ENCODE results near the gene CD79B.
"Not testable (repeated sequence)": the region's sequence is repeated elsewhere in the genome, so short reads cannot be mapped to it uniquely, and the experiment has no call there.

Gene CD79B

DNA sequence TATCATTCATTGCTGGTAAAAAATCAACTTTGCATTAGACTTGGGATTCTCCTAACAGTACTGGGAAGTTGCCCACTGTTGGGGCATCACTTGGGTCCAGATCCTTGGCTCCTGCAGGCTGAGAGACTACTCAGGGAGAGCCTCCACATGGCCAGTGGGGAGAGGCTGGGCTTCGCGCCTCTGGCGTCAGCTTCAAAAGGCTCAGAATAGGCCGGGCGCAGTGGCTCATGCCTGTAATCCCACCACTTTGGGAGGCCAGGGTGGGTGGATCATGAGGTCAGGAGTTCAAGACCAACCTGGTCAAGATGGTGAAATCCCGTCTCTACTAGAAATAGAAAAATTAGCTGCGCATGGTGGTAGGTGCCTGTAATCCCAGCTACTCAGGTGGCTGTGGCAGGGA lies 17.7 kb downstream of the CD79B start:
- H3K9ac ChIP-seq: no peak overlapping the region
- H3K27ac ChIP-seq: no peak overlapping the region
- no peaks in the 10 kb centered on the region for H4K20me1 ChIP-seq (ENCODE audit: insufficient read depth)
- no peak overlapping the region for H3K4me2 ChIP-seq
- H2AFZ ChIP-seq (ENCODE audit: low read depth): no peak overlapping the region
- no peaks in the 10 kb centered on the region for H3K36me3 ChIP-seq (ENCODE audit: insufficient read depth)
- peaks cover 16% of the 10 kb centered on the region; the same call in 1 of the 2 replicates for H3K27me3 ChIP-seq (ENCODE audit: insufficient read depth, low read depth)
- no peak for TF ChIP-seq CTCF (conservative IDR thresholded peaks at IDR 0.05; ENCODE audit: low read depth, low read length)
- H3K4me1 ChIP-seq (ENCODE audit: low read depth, poor library complexity, severe bottlenecking): no peaks in the 10 kb centered on the region
- no peaks in the 10 kb centered on the region for H3K79me2 ChIP-seq (ENCODE audit: insufficient read depth, low read depth)
- H3K4me3 ChIP-seq (IDR thresholded peaks at IDR 0.05; ENCODE audit: insufficient read depth, low read depth, low read length): no peak overlapping the region

- H3K36me3 ChIP-seq (ENCODE audit: insufficient read depth): no peaks in the 10 kb centered on the region
- peaks cover 5% of the 10 kb centered on the region; the same call in 1 of the 2 replicates for H3K27me3 ChIP-seq (ENCODE audit: insufficient read depth, low read depth)
- H3K4me3 ChIP-seq (IDR thresholded peaks at IDR 0.05; ENCODE audit: insufficient read depth, low read depth, low read length): no peak overlapping the region
- no peak overlapping the region for H3K4me2 ChIP-seq
- H3K4me1 ChIP-seq (ENCODE audit: low read depth, poor library complexity, severe bottlenecking): no peaks in the 10 kb centered on the region
- H3K9ac ChIP-seq: no peak overlapping the region
- H3K79me2 ChIP-seq (ENCODE audit: insufficient read depth, low read depth): no peaks in the 10 kb centered on the region
- no peak overlapping the region for H3K27ac ChIP-seq
- no peaks in the 10 kb centered on the region for H4K20me1 ChIP-seq (ENCODE audit: insufficient read depth)
- H2AFZ ChIP-seq (ENCODE audit: low read depth): no peak overlapping the region
- peak; percentile 80 for TF ChIP-seq CTCF (conservative IDR thresholded peaks at IDR 0.05; ENCODE audit: low read depth, low read length)
Observed at GRCh38 chr17:63911657-63912100, 20.5 kb downstream of the CD79B start.

DNA sequence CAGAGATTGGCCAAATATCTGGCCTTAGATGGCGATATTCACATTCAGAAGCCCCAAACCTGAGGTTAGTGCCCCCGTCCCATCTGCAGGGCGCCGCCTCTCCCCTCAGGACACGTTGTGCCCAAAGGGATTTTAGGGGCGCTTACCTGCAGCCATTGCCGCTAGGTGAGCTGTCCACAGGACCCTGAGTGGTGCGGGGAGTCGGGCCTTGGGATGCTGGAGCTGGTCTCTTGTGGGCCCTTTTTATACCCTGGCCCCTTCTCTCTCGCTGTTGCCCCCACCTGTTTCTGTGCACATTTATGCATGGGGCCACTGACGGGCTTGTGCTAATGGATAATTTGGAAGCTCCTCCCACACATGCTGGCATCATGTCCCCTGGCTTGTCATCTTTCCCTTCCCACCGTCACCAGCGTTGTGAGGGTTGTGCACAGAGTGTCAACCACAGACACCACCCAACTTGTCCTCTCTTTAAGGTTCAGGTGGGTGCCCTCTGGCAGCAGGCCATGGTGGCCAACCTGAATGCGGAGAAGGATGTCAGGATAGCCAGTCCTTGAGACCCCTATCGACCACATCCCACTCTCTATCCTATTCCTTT lies 21.0 kb downstream of the CD79B start, which contains the start of gene CSHL1:
CSHL1 (minus strand) TSS at position 218 of the 595 bp plus-strand sequence; CDS start at position 156, 62 bp downstream.
- Histone ChIP-seq H3K79me2 (ENCODE audit: insufficient read depth, low read depth) (no peaks in the 10 kb centered on the region), H2AFZ (ENCODE audit: low read depth) (no peak within 1 kb of the TSS), H3K27me3 (ENCODE audit: insufficient read depth, low read depth) (peaks cover 4% of the 10 kb centered on the region; the same call in 1 of the 2 replicates), H3K9ac (no peak within 1 kb of the TSS), H4K20me1 (ENCODE audit: insufficient read depth) (no peaks in the 10 kb centered on the region), H3K36me3 (ENCODE audit: insufficient read depth) (no peaks in the 10 kb centered on the region), H3K4me1 (ENCODE audit: low read depth, poor library complexity, severe bottlenecking) (no peaks in the 10 kb centered on the region), H3K4me3 (IDR thresholded peaks at IDR 0.05; ENCODE audit: insufficient read depth, low read depth, low read length) (no peak within 1 kb of the TSS), H3K27ac (no peak within 1 kb of the TSS), H3K4me2 (no peak within 1 kb of the TSS)
- TF ChIP-seq CTCF (conservative IDR thresholded peaks at IDR 0.05; ENCODE audit: low read depth, low read length): no peak

DNA sequence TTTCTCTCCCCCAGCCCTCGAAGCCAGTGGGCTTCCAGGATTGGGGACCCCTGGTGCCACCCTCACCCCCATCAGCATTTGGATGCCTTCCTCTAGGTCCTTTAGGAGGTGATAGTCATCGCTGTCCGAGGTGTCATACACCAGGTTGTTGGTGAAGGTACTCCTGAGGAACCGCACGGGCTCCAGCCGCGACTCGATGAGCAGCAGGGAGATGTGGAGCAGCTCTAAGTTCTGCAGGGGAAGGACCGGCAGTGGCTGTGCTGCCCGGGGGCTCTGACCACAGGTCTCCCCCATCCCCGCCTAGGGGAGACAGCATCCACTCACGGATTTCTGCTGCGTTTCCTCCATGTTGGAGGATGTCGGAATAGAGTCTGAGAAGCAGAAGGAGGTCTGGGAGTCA lies 22.0 kb downstream of the CD79B start:
- H3K27me3 ChIP-seq (ENCODE audit: insufficient read depth, low read depth): peaks cover 4% of the 10 kb centered on the region; the same call in 1 of the 2 replicates
- H3K36me3 ChIP-seq (ENCODE audit: insufficient read depth): no peaks in the 10 kb centered on the region
- H2AFZ ChIP-seq (ENCODE audit: low read depth): no peak overlapping the region
- no peak overlapping the region for H3K9ac ChIP-seq
- no peaks in the 10 kb centered on the region for H3K79me2 ChIP-seq (ENCODE audit: insufficient read depth, low read depth)
- no peak overlapping the region for H3K27ac ChIP-seq
- H4K20me1 ChIP-seq (ENCODE audit: insufficient read depth): no peaks in the 10 kb centered on the region
- H3K4me2 ChIP-seq: no peak overlapping the region
- TF ChIP-seq CTCF (conservative IDR thresholded peaks at IDR 0.05; ENCODE audit: low read depth, low read length): no peak
- no peaks in the 10 kb centered on the region for H3K4me1 ChIP-seq (ENCODE audit: low read depth, poor library complexity, severe bottlenecking)
- no peak overlapping the region for H3K4me3 ChIP-seq (IDR thresholded peaks at IDR 0.05; ENCODE audit: insufficient read depth, low read depth, low read length)

GRCh38 chr17:63909586-63909985 lies 22.5 kb downstream of the CD79B start:
- not testable (repeated sequence) for H3K4me2 ChIP-seq; H3K27me3 ChIP-seq (ENCODE audit: insufficient read depth, low read depth); H3K36me3 ChIP-seq (ENCODE audit: insufficient read depth); H4K20me1 ChIP-seq (ENCODE audit: insufficient read depth); H3K27ac ChIP-seq; H3K4me1 ChIP-seq (ENCODE audit: low read depth, poor library complexity, severe bottlenecking); H3K79me2 ChIP-seq (ENCODE audit: insufficient read depth, low read depth); H3K9ac ChIP-seq; H2AFZ ChIP-seq (ENCODE audit: low read depth); H3K4me3 ChIP-seq (IDR thresholded peaks at IDR 0.05; ENCODE audit: insufficient read depth, low read depth, low read length)

Data from KMS-11 (cell line).